Measurements from ENCODE around the gene ALOXE3.

Gene ALOXE3

DNA sequence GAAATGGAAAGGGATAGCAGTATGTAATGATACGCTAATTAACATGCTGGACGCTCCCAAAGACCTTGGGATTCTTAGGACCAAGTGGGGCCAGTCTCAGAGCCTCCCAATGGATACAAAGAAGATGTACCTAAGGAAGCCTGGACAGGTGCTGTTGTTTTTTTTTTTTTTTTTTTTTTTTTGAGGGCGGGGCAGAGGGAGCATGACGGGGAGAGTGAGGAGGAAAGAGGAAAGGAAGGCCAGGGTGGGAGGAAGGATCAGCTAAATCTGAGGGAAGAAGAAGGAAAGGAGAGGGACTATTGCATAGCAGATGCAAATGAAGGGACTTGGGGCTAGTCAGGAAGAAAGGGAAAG, 41.9 kb upstream of the ALOXE3 start:
- TF ChIP-seq TAF1 (IDR thresholded peaks at IDR 0.05; ENCODE audit: borderline replicate concordance, insufficient read depth, low read length) (no peak), POLR2AphosphoS5 (IDR thresholded peaks at IDR 0.05; ENCODE audit: low read depth, low read length) (no peak), SIN3A (IDR thresholded peaks at IDR 0.05; ENCODE audit: borderline replicate concordance, insufficient read depth, low read length) (no peak), FOXP2 (optimal IDR thresholded peaks at IDR 0.05; ENCODE audit: borderline replicate concordance, extremely low read depth, extremely low read length, insufficient read depth) (no peak)
- TF ChIP-seq, protein P1, sequence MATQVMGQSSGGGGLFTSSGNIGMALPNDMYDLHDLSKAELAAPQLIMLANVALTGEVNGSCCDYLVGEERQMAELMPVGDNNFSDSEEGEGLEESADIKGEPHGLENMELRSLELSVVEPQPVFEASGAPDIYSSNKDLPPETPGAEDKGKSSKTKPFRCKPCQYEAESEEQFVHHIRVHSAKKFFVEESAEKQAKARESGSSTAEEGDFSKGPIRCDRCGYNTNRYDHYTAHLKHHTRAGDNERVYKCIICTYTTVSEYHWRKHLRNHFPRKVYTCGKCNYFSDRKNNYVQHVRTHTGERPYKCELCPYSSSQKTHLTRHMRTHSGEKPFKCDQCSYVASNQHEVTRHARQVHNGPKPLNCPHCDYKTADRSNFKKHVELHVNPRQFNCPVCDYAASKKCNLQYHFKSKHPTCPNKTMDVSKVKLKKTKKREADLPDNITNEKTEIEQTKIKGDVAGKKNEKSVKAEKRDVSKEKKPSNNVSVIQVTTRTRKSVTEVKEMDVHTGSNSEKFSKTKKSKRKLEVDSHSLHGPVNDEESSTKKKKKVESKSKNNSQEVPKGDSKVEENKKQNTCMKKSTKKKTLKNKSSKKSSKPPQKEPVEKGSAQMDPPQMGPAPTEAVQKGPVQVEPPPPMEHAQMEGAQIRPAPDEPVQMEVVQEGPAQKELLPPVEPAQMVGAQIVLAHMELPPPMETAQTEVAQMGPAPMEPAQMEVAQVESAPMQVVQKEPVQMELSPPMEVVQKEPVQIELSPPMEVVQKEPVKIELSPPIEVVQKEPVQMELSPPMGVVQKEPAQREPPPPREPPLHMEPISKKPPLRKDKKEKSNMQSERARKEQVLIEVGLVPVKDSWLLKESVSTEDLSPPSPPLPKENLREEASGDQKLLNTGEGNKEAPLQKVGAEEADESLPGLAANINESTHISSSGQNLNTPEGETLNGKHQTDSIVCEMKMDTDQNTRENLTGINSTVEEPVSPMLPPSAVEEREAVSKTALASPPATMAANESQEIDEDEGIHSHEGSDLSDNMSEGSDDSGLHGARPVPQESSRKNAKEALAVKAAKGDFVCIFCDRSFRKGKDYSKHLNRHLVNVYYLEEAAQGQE (IDR thresholded peaks at IDR 0.05; ENCODE audit: insufficient read depth in 1 of 2, low read depth in 2 of 2, low read length in 2 of 2): no peak

DNA sequence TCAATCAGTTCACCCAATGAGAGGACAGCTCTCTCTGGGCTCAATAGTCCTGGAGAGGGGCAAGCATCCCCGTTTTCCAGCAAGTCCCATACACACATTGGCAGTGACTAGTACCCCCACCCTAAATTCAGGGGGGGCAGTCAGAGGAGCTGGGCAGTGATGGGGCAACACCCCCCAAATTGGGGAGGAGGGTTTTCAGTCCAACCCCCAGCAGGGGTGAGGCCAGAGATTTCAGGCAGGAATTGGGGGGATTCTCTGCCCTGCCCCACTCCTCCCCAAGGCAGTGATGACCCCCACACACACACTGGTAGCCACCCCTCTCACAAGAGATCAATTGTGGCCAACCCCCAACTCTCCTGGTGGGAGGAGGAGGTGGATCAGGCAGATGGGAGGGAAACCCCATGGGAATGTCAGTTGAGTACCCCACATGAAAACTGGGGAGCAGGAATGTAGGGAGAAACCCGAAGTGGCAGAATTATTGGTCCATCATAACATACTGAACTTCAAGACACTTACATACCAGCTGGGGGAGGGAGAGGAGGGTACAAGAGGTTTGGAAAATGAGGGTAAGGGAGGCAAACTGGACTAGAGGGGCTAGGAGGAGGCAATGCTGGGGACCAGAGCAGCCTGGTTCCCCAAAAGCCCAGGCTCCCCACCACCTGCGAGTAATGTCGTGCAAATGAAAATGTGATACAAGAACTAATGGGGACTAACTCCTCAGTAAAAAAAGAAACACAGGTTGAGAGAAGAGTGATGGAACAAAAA, 41.3 kb upstream of the ALOXE3 start:
- TF ChIP-seq TAF1 (IDR thresholded peaks at IDR 0.05; ENCODE audit: borderline replicate concordance, insufficient read depth, low read length): no peak
- no peak for TF ChIP-seq POLR2AphosphoS5 (IDR thresholded peaks at IDR 0.05; ENCODE audit: low read depth, low read length)
- TF ChIP-seq, protein P1 (IDR thresholded peaks at IDR 0.05; ENCODE audit: insufficient read depth in 1 of 2, low read depth in 2 of 2, low read length in 2 of 2): no peak
- no peak for TF ChIP-seq FOXP2 (optimal IDR thresholded peaks at IDR 0.05; ENCODE audit: borderline replicate concordance, extremely low read depth, extremely low read length, insufficient read depth)
- no peak for TF ChIP-seq SIN3A (IDR thresholded peaks at IDR 0.05; ENCODE audit: borderline replicate concordance, insufficient read depth, low read length)

DNA sequence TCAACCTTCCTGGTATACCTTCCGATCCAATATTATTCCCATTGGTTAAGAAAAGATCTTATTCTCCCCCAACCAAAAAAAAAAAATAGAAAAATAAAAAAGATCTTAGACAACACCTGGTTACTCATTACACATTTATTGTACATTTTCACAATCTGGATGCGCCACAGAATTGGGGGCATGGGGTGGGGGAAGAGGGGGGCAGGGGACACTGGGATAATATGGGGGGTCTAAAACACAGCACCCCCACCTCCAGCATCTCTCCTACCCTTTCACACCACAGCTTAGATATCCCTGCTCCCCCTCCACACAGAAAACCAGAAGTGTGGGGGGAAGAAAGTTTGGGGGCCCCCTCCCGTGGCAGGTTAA, 40.7 kb upstream of the ALOXE3 start:
- no peak for TF ChIP-seq SIN3A (IDR thresholded peaks at IDR 0.05; ENCODE audit: borderline replicate concordance, insufficient read depth, low read length)
- no peak for TF ChIP-seq FOXP2 (optimal IDR thresholded peaks at IDR 0.05; ENCODE audit: borderline replicate concordance, extremely low read depth, extremely low read length, insufficient read depth)
- TF ChIP-seq TAF1 (IDR thresholded peaks at IDR 0.05; ENCODE audit: borderline replicate concordance, insufficient read depth, low read length): no peak
- TF ChIP-seq, protein P1 (IDR thresholded peaks at IDR 0.05; ENCODE audit: insufficient read depth in 1 of 2, low read depth in 2 of 2, low read length in 2 of 2): no peak
- no peak for TF ChIP-seq POLR2AphosphoS5 (IDR thresholded peaks at IDR 0.05; ENCODE audit: low read depth, low read length)

DNA sequence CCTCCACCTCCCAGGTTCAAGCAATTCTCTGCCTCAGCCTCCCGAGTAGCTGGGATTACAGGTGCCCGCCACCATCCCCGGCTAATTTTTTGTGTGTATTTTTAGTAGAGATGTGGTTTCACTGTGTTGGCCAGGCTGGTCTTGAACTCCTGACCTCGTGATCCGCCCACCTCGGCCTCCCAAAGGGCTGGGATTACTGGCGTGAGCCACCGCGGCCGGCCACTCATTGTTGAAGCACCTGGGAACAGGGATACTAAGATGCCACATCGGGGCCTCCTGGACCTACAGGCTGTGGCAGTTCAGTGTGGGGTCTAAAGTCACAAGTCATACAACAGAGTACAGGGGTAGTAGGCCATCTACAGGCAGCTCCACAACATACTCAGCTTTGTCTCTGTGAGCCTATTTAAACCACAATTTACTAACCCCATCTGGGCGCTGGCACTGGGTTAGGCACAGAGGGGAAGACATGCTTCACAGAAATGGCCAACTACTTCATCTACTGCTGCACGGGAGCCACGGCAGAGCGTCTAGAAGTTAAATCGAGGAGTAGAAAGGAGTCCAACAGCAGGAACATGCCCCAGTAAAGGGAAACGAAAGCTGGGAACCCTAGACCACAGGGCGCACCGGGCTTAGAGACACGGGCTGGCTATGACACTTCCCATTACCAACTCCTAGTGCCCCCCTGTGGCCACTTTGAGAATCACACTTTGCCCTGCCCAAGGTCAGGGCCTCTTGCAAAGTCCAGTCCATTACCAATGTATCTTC, 40.1 kb upstream of the ALOXE3 start:
- TF ChIP-seq, protein P1 (IDR thresholded peaks at IDR 0.05; ENCODE audit: insufficient read depth in 1 of 2, low read depth in 2 of 2, low read length in 2 of 2): no peak
- TF ChIP-seq SIN3A (IDR thresholded peaks at IDR 0.05; ENCODE audit: borderline replicate concordance, insufficient read depth, low read length) (peak; percentile 70; the same call in 1 of the 2 replicates), TAF1 (IDR thresholded peaks at IDR 0.05; ENCODE audit: borderline replicate concordance, insufficient read depth, low read length) (no peak), POLR2AphosphoS5 (IDR thresholded peaks at IDR 0.05; ENCODE audit: low read depth, low read length) (no peak), FOXP2 (optimal IDR thresholded peaks at IDR 0.05; ENCODE audit: borderline replicate concordance, extremely low read depth, extremely low read length, insufficient read depth) (no peak)

Data from PFSK-1 (cell line).